22Rv1 (cell line): ENCODE results near the gene RHEBL1.
"Not testable (repeated sequence)": the region's sequence is repeated elsewhere in the genome, so short reads cannot be mapped to it uniquely, and the experiment has no call there.

ENCODE experiments used
- H3K27ac ChIP-seq: fragments of 450-650 bp; 2 replicates; pipeline ENCODE4 v1.5.1; 2017
- ZFX ChIP-seq: fragments of 450-650 bp; IDR thresholded peaks from 2 replicates; pipeline ENCODE4 v1.6.1; 2017; ENCODE audit warnings: antibody characterized with exemption, borderline replicate concordance
- TF ChIP-seq, protein P1 (sequence below): fragments of 450-650 bp; IDR thresholded peaks from 2 replicates; pipeline ENCODE4 v1.5.1; 2017; ENCODE audit warnings: mild to moderate bottlenecking

Gene RHEBL1

DNA sequence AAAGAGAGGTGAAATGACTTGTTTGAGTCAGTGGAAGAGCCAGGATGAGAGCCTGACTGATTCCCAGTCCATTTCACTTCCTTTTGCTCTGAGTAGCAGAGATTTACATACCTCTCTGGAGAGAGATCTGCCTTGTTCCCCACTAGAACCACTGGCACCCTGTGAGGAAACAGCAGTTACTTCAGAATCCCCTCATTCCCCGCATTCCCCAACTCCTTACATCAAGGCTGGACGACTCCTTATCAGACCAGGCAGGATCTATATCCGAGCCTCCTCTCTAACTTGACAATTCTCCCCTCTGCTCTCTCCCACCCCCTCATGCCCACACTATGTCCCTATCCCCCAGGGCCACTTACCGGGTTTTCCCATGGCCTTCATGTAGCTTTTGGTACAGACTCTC is 3.7 kb downstream of the RHEBL1 start:
- TF ChIP-seq, protein P1, sequence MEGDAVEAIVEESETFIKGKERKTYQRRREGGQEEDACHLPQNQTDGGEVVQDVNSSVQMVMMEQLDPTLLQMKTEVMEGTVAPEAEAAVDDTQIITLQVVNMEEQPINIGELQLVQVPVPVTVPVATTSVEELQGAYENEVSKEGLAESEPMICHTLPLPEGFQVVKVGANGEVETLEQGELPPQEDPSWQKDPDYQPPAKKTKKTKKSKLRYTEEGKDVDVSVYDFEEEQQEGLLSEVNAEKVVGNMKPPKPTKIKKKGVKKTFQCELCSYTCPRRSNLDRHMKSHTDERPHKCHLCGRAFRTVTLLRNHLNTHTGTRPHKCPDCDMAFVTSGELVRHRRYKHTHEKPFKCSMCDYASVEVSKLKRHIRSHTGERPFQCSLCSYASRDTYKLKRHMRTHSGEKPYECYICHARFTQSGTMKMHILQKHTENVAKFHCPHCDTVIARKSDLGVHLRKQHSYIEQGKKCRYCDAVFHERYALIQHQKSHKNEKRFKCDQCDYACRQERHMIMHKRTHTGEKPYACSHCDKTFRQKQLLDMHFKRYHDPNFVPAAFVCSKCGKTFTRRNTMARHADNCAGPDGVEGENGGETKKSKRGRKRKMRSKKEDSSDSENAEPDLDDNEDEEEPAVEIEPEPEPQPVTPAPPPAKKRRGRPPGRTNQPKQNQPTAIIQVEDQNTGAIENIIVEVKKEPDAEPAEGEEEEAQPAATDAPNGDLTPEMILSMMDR: no peak
- no peak for TF ChIP-seq ZFX
- H3K27ac ChIP-seq: no peak overlapping the region

DNA sequence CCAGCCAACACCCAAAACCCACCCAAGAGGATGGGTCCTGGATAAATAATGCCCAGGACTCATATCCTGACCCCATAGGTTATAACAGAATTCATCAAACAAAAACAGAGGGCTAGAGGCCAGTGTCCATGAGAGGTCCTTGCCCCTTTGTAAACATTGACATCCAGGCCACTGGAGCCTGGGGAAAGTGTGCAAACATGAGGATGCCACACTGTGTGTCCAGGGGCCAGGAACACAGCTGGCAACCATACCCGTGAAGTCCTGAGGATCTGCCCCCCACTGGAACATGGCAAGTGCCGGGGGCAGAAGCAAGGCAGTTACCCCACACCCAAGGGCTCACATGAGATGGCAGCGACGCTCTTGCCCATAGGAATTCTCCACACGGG is 5.0 kb downstream of the RHEBL1 start:
- no peak overlapping the region for H3K27ac ChIP-seq
- no peak for TF ChIP-seq ZFX
- TF ChIP-seq, protein P1: no peak

DNA sequence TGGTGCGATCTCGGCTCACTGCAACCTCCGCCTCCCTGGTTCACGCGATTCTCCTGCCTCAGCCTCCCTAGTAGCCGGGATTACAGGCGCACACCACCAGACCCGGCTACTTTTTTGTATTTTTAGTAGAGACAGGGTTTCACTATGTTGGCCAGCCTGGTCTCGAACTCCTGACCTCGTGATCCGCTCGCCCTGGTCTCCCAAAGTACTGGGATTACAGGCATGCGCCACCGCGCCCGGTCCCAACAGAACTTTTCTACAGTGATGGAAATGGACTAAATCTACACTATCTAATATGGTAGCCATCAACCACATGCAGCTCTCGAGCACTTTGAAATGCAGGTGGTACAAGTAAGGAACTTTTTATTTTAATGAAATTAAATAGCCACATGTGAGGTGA is 7.9 kb downstream of the RHEBL1 start:
- H3K27ac ChIP-seq: not testable (repeated sequence)

DNA sequence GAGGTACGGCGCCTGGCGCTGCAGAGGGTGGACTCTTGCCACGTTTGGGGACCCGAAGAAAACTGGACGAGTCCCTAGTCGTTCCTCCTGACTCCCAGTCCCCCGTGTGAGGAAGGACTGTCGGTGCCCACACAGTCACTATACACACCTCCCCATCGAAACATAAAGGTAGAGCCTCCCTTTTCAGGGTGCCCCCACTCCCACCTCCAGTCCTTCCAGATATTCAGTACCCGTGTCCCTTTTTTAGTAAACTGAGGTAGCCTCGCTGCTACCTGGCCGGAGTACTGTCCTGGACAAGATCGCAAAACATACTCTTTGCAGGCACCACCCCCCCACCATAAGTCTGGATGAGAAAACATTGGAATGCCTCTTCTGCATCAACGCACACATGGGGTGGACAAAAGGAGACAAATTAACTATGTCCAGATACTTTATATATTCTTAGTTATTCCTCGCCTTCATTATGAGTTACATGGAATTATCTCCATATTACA is 8.6 kb downstream of the RHEBL1 start:
- peak overlapping the region; percentile 89 for H3K27ac ChIP-seq
- no peak for TF ChIP-seq ZFX
- TF ChIP-seq, protein P1: no peak

DNA sequence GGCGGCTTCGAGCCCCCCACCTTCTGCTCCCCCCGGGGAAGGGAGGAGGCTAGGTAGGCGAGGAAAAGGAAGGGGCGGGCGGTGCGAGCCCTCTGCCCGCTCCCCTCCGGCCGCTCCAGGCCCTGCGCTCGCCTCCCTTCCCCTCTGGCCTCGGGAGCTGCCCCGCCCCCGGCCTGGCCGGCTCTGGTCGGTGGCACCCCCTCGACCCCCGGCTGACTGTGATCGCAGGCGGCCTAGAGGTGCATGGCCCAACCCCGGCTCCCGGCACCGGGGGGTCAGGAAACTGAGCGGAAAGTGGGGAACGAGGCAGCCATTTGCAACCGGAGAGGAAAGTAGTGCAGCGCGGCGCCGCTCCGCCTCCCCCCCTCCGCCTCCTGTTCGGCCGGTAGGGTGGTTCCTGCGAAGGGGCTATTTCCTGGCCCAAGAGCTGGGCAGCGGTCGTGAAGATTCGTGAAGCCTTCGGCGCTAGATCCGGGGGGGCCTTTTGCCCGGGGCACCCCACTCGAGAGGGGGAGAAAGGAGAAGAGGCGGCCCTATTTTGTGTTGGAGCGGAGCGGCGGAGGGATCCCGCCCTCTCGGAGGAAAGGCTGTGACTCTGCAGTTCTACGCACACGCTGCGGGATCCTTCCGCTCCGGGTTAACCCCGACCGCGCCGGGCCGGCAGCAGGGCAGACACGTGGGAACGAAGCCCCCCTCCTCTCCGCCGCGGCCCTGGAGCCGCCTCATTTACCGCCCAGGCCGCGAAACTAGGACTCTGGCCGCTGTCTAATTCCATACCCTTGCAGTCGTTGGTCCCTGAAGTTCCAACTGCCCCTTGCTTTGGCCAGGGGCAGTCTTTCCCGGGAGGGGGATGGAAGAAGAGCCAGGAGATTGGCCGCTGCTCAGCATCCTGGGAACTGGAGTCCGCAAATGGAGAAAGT is 9.3 kb downstream of the RHEBL1 start, which contains the start of gene KMT2D:
TSS of gene KMT2D (minus strand) at position 558 of the 920 bp plus-strand sequence. CDS start 5,470 bp downstream, outside the sequence.
- H3K27ac ChIP-seq: peak within 1 kb of the TSS; percentile 89
- TF ChIP-seq ZFX: no peak
- TF ChIP-seq, protein P1: peak; percentile 33

DNA sequence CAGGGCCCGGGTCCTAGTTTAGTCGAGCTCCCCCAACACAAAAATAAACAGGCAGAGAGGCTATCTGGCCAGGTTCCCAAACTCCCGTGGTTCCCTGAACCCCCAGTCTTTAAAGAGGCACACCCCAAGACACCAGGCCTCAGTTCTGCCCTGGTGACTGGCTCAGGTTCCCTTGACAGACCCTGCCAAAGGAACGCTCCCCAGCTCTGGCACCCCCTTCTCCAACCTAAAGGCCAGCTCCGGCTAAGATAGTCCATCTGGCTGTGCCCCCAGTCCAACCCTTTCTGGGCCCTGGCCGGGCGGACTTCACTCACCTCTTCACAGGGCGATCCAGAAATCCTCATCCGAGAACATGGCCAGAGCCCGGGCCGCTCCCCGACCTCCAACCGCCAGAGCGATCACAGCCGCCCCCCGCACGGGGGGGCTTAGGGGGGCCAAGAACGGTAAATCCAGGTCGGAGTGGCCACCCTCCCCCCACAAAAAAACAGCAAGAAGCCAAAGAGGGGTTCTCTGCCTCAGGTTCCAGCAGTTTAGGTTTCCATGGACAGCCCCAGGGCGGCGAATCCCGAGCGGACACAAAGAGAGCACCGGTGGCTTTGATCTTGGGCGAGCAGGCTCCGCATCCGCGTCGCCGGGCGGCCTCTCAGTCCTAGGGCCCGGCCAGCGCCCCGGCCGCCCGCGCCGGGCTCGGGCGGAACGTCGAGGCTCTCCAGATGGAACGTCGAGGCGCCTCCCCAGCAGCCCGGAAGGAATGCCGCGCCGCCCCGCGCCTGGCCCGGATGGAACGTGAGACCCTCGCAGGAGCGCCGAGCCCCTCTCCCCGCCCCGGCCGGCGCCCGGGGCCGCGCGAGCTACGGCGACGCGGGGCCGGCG is 10.2 kb downstream of the RHEBL1 start:
- peak overlapping the region; percentile 89 for H3K27ac ChIP-seq

DNA sequence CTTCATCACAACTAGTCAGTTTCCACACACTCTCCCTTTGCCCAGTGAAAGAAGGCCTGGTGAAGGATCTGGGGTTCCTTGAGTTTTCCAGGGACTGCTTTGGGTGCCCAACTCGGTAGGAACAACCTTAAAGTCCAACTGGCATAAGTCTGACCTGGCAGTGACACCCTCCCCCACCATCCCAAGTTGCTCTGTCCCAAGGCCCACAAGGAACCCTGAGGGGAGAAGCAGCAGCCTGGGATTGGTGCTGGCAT is 10.8 kb downstream of the RHEBL1 start:
- TF ChIP-seq, protein P1: no peak
- TF ChIP-seq ZFX: no peak
- H3K27ac ChIP-seq: peak overlapping the region; percentile 89

More for the DNA sequence above, 10.2 kb downstream of the RHEBL1 start:
- no peak for TF ChIP-seq ZFX
- TF ChIP-seq, protein P1: no peak
